GM19463 (cell line): Measurements from ENCODE around the gene PRTFDC1.

ENCODE experiments used
- ATAC-seq: cut with Tn5 transposase; IDR thresholded peaks from one replicate; pipeline ENCODE4 v1.9.1; 2021; ENCODE audit warnings: mild to moderate bottlenecking, moderate library complexity; ENCODE audit not compliant: unreplicated experiment

Gene PRTFDC1

DNA sequence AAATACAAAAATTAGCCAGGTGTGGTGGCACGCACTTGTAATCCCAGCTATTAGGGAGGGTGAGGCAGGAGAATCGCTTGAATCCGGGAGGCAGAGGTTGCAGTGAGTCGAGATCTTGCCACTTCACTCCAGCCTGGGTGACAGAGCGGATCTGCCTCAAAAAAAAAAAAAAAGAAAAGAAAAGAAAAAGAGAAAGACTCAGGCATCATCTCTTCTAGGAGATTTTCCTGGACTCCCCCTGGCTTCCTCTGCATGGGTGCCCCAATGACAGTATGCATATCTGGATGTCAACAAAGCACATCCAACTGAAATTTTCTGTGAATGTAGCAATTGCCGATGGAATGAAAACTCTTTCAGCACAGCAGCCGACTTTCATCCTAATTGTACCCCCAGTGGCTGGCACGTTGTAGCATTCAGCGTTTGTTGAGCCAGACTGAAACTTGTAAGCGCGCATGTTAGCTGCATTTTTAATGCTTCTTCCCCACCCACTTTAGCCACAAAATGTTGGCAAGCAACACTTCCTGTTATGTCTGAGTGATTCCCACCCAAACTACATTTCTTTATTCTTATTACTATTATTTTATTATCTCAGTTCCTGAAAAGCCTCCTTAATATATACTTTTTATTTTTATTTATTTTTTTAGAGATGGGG is 70.2 kb downstream of the PRTFDC1 start:
- ATAC-seq: peak; percentile 79

DNA sequence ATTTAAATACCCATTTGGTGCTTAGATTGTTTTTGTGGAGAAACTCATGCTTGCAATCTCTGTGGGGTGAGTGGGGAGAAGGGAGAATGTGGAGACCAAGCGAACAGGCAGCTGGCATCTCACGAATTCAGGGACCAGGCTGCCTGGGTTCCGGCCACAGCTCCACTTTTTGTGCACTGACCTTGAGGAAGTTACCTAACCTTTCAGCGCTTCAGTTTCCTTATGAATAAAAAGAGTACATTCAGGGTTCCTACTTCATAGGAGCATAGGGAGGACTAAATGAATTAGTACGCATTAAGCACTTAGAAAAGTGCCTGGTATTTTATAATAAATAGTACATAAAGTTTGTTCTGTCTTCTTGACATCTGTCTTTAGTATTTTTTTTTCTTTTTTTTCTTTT is 72.5 kb downstream of the PRTFDC1 start:
- ATAC-seq: no peak

DNA sequence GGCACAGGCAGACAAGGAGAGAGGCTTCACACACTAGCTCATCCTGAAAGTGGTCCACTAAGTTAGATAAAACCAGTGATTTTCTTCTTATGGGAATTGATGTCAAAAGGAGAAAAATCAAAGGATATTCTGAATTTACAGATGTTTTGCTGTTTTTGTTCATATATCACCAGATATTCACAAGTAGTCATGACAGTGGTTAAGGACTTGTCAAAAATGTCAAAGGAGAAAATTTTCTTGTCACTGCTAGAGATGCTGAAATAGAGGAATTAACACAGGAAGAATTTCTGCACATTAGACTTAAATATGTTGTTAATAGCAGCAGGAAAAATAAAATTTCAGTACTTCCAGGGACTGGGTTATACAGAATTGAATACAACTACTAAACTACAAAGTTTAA is 78.3 kb downstream of the PRTFDC1 start:
- ATAC-seq: no peak

DNA sequence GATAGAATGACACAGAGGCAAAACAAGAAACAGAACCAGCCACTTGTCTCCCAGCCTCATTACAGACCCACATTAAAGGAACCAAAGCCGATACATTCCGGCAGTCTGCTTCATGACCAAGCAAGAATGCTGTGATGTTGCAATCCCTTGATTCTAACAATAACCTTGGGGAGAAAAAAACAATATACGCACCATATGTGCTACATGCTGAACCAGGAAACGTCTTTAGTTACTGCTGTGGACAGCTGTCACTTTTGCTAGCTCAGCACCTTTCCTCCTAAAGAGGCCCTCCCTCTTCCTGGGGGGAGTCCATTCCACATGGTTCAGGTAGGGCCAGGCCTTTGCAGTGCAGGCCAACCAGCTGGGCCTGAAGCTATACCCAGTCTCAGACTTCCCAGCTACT is 79.1 kb downstream of the PRTFDC1 start:
- ATAC-seq: no peak

DNA sequence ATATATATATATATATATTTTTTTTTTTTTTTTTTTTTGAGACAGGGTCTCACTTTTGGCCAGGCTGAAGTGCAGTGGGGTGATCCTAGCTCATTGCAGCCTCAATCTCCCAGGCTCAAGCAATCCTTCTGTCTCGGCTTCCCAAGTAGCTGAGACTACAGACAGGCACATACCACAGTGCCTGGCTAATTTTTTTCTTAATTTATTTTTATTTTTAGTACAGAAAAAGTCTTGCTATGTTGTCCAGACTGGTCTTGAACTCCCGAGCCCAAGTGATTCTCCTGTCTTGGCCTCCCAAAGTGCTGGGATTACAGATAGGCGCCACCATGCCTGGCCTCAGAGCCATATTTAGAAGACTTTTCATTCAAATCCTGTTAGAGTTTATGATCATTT is 79.6 kb downstream of the PRTFDC1 start:
- no peak for ATAC-seq

DNA sequence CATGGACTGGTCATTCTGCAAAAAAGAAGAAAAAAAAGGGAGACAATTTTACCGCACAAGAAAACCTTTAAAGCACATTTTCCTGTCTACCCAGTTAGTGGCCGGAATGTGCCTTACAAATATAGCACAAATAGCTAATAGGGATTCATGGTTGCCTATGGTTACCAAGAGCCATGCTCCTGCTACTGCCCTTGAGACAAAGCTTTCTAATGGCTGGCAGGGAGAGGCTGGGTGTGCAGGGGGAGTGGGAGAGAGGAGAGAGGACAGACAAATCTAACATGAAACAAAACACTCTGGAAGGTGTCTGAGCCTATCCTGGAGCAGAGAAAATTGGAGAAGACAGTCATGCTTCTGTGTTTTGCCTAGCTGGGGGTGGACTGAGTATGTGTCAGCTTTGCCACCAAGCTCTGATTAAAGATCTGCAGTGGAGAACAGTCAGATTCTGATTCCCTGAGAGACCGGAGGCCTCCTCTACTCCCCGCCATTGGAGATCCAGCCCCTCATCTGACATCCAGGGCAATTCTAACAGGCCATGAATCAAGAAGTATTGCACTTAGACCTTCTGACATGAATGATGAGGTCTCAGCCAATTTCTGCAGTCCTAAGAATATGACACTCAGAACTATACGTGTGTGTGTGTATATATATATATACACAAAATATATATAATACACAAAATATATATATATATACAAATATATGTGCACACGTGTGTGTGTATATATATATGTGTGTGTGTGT is 80.2 kb downstream of the PRTFDC1 start:
- no peak for ATAC-seq

DNA sequence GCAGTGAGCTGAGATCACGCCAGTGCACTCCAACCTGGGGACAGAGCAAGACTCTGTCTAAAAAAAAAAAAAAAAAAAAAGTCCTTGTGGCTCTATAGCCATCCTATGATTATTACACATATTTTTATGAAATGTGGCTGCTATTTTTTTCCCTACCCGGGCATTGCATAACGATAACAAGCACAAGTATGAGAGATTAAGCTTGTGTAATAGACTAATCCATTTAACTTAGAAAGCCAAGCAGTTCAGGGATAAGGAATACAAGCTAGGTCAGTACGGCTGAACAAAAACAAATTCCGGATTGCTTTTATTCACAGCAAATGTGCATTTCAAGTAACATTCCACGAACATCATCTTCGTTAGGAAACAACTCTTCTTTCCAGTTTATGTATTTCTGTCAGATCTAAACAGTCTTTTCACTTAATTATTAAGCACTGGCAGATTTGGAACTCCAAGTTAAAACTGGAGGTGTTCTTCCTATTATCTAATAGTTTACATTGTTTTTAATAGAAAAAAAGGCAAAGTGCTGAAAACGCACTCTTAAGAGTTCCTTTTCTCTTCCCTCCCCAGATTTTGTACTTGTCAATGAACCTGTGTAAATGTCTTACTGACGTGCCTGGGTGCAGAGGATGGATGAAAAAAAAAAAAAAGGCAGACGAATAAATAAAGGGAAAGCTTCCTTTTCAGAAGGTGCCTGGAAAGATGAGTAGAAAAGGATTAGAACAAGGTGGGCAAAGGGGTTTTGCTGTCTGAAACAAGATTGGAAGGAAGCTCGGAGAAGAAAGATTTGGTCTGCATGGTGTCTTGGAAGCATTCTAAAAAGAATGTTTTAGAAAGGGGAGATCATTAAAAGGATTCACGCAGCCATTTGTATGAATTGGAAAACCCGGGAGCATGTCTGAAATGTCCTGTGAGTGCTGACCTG is 81.1 kb downstream of the PRTFDC1 start:
- no peak for ATAC-seq

DNA sequence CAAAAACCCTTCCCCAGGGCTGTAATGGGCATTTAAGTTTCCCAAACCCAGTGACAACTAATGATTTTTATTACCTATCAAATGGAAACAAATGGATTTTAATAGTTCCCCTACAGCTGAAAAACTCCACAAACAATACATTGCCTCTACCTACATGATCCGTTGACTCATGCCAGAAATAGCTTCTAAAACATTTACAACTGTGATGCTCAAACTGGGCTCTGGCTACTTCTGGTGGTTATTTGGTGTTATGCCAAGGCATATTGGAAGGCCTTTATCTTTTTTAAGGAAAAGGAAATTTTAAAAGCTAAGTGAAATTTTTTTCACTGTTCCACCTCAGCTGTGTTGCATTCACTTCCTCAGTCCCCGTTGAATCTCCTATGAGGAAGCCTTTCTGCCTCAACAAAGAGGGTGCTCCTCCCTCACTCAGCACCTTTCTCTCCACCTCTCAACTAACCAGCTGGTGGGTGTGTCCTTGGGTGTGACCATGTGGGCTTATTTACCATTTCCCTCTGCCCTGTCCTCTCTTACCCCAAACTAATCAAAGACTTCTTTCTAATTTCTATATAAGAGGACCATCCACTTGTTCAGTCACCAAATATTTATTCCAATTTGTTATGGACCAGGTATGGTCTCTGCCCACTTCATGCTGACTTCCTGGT is 82.9 kb downstream of the PRTFDC1 start:
- no peak for ATAC-seq

DNA sequence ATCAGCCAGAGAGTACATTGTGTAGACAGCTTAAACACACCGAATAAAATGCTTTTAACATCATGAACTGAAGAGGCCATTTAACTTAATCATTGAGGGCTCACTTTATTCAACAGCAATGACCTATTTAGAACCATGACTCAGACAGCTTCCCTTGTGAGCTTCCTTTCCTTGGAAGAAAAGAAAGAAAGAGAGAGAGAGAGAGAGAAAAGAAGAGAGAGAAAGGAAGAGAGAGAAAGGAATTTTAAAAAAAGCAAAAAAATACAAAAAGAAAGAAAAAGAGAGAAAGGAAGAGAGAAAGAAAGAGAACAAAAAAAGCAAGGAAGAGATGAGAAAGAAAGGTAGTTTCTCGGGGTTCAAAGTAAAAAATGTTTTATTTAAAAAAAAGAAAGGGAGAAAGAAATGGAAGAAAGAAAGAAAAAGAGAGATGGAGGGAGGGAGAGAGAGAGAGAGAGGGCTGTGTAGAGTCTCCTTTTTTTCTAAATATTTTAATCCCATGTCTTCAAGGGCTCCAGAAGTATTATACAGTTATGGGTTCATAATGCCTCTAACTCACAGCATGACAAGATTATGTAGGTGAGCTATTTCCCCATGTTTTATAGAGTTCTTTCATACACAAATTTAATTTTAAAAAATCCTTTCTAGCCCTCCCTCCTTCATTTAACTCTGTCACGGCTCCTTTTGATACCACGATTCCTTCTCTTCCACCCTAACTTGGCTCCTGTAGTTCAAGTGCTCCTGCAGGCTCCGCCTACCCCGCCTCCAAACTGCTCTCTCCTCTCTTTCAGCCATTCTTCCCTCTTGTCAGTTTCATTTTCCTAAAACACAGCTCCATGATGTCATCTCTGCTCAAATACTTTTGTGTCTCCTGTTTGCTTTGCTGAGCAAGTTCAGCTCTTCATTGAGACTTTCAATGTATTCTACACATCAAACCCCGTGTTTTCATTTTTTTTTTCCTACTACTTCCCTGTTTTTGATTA is 85.5 kb downstream of the PRTFDC1 start:
- ATAC-seq: no peak

DNA sequence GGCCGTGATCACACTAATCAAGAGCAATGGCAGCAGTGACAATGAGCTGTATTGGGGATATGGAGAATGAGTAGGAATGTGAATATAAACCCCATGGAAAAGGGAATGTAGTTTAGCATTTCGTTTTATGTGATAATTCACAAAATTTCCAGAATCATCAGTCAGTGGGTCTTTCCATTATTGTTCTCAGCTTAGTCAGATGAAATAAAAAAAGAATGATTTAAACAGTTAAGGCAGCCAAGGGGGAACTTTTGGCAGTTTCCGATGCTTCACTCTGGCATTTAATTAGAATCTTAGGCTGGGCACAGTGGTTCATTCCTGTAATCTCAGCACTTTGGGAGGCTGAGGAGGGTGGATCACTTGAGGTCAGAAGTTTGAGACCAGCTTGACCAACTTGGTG is 86.6 kb downstream of the PRTFDC1 start:
- ATAC-seq: no peak

DNA sequence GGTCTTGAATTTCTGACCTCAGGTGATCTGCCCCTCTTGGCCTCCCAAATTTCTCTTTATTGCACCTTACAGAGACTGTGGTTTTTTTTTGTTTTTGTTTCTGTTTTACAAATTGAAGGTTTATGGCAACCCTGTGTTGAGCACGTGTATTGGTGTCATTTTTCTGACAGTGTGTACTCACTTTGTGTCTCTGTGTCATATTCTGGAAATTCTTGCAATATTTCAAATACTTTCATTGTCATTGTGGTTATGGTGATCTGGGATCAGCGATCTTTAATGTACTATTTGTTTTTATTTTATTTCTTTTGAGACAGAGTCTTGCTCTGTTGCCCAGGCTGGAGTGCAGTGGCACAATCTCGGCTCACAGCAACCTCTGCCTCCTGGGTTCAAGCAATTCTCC is 89.8 kb downstream of the PRTFDC1 start:
- ATAC-seq: no peak

DNA sequence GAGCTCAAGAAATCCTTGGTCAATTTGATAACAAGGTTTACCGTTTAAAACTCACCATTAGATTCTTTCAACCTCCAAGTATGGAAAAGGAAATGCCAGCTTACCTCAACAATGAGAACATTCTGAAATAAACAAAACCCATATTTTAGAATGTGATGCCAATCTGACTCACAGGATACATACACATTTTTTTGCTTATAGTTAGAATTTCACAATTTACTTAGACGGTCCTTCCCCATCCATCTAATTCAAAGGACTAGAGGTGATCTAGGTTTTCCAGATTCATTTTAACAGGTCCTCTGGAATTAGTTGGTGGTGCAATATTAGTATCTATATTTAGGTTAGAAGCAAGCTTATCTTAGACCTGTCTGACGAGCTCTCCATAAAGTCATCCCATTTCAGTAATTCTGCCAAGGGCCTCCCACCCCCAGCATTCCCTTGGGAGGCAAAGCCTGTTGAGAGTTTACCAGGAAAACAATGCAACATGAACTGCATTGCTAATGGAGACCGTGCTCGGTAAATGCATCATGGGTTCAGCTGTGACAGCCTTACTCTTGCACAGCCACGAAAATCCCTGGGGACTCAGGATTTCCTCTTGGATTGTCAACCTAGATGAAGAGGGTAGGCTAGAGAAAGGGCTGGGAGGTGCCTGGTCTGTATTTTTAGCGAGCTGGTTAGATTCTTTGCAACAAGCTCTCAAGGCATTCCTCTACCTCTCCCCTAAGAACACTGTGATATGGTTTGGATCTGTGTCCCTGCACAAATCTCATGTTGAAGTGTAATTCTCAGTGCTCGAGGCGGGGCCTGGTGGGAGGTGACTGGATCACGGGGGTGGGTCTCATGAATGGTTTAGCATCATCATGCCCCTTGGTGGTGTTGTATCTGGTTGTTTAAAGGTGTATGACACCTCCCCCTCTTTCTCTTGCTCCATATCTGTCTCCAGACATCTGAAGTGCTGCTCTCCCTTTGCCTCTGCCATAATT is 93.8 kb downstream of the PRTFDC1 start:
- ATAC-seq: no peak

DNA sequence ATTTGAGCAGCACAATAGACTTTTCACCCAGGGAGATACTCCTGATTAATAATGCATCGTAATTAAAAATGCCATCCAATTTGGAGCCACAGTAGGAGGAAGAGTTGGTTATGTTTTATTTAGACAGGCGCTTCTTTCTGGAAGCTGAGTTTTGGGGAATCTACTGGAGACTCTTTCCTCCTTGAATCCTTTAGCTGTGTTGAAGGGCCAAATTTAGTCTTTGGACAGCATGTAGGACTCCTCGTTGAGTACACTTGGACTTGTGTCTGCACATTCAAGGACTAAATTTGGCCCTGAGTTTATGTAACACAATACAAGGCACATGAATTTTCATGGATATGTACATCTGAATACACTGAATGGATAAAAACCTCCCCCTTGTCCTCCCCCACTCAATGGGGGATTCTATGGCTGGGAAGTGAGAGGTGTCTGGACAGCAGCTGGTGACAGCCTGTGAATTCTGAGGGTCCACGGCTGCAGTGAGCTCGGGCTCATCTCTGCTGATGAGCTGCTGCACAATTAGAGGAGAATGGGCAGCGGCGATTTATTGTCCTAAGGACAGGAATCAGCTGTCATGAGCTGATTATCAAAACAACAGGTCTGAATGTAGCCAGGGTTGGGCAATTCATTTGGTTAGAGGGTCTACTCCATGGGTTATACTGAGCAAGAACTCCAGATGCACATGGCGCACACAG is 95.2 kb downstream of the PRTFDC1 start:
- ATAC-seq: no peak

DNA sequence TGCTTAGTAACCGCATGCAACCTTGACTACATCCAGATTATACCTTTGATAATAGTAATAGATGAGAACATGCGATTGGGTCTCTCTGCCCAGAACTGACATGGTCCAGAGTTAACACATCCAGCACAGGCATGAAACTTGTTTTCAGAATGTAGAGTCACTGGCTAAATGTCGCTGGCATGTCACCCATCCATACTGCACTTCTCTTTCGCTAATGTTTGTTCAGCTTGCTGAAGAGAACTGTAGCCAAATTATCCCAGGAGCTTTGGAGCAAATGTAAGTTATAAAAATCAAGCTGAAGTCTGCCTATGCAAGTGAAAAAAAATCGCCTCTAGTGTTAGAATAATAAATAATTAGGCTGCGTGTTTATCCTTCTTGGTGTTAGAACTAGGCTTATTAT is 98.2 kb downstream of the PRTFDC1 start:
- ATAC-seq: no peak

DNA sequence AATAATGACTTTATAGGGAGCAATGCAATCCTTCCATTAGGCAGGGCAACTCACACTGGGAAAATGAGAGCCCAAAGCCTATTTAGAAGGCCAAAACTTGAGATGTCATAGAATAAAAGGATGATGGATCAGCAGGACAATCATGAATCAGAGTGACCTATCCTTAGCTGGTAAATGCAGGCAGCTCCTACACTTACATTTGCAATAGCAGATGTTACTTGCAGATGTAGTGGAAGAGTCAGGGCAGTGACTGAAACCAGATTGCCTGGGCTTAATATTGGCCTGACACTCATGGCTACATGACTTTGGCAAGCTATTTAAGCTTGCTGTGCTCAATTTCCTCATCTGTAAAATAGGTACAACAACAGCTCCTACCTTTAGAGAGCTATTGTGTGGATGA is 98.7 kb downstream of the PRTFDC1 start:
- ATAC-seq: no peak

DNA sequence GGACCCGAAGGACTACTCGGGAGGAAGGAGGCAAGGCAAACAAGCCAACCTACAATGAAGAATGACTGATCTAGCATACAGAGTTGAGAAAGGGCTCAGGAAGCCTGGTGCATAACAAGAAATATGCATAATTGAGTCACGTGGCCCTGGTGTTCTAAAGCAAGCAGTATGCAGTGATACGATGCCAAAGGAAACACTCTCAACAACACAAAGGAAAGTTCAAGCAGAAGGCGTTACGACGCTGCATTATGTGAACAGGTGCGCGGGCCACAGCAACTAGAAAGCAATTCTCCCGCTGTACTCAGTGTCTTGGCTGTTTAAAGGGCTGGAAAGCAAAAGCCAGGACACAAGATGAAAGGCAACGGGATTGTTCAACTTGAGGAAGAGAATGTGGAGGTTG is 100.8 kb downstream of the PRTFDC1 start:
- no peak for ATAC-seq

DNA sequence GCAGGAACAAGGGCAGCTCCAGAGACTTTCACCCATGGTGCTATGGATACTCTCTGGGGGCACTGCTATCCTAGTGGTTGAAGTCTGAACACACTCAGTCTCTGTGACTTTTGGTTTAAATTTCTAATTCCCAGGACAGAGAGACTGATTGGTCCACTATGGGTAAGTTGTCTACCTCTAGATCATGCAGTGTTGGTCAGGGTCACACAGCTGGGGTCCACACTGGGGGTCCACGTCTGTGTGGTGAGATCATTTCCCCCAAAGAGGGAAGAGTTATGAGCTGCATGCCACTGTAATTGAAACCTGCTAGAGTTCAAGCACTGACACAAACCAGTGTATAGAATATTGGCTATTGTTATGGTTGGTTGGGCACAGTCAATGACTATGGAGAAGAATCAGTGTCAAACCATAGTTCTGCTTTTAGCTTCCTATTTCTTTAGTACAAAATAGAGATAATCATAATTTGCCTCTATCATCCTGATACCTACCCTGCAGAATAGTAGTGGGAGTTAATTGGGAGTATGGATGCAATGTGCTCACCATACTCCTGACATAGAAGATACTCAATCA is 101.6 kb downstream of the PRTFDC1 start:
- ATAC-seq: no peak
